HL-60/S4 treated with retinoic acid at 250 ng/mL for 4 days and 3 days (cell line): Measurements from ENCODE around the gene TSPAN9.

Experiments used
- in situ Hi-C: fragments of 300-500 bp; cut with MboI; formaldehyde crosslinking; loops from 2 replicates; pipeline ENCODE4 v1.7.0; 2022; ENCODE audit warnings: low sequenced_read_pairs

The TSPAN9 gene

GRCh38 chr12:3178671-3179313 lies 101.6 kb downstream of the TSPAN9 start:
- in situ Hi-C loops: loop anchor here (10.0 kb wide), 1 partner anchor 1966 kb away; no protein-coding TSS in a partner anchor

- in situ Hi-C loops: loop anchor here (10.0 kb wide), 1 partner anchor 1965 kb away; no protein-coding TSS in a partner anchor
Measured at GRCh38 chr12:3179731-3180130, 102.6 kb downstream of the TSPAN9 start.

- in situ Hi-C loops: no loop called here
Measured at GRCh38 chr12:3182426-3182825, 105.2 kb downstream of the TSPAN9 start.

DNA sequence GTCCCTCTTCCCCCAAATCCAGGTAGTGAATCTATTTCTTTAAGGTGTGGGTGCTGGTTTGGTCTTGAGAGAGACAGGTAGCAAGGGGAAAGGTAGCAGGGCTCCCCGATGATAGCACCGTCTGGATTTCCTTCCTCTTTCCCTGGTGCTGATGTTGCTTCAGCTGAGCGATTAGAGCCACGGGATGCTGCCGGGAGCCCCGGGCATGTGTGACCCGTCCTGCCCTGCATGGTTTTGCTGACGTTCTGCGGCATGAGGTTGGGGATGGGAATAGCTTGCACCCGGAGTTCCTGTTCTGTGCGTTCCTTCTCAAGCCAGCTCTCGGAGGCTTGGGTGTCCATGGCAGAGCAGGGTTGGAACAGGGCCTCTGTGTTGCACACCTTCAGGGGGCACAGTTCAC lies 107.3 kb downstream of the TSPAN9 start:
- in situ Hi-C loops: no loop called here

DNA sequence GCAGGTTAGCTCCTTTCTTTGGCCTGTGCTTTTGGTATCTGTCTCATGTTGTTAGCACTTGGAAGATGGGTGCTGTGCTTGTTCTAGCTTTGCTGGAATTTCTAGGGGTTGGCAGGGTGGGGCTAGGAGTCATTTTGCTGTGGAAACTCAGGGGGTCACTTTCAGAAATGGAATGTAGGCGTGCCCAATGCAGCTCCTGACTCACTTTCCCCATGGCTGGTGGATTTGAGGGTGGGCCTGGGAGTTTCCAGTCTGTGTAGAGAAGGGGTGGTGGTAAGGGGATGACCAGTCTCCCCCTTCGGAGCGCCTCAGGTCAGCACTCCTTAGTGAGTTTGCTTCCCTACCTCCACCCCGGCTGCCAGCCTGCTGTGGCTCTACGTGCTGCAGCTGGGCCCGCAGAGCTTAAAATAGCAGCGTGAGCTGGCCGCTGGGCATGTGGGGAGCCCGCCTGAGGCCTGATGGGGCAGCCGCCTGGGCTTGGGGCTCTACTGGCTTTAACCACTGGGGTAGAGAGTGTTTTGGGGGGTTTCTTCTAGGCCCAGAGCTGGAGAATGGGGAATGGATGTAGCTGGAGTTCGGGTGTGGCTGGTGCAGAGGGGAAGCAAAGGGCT lies 108.2 kb downstream of the TSPAN9 start:
- in situ Hi-C loops: no loop called here

GRCh38 chr12:3186546-3187215 lies 109.5 kb downstream of the TSPAN9 start:
- in situ Hi-C loops: no loop called here

GRCh38 chr12:3187846-3188770 lies 110.9 kb downstream of the TSPAN9 start:
- in situ Hi-C loops: no loop called here

- in situ Hi-C loops: no loop called here
Measured at GRCh38 chr12:3189282-3189681, 112.1 kb downstream of the TSPAN9 start.

GRCh38 chr12:3190101-3190500 lies 112.9 kb downstream of the TSPAN9 start:
- in situ Hi-C loops: no loop called here

DNA sequence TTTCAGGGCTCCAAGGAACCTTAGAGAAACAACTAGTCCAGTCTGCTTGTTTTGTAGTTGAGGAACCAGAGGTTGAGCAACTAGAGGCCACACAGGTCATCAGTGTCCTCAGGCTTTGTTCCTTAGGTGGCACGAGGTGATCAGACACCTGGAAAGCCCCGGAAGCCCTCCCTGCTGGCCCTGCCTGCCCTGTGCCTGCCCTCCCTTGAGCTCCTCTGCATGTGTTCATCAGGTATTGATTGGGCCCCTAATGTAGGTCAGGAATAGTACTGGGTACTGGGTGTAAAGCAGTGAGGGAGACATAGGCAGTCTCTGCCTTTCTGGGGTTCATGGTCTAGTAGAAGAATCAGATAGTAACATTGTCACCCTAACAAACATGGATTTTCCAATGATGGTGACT lies 114.3 kb downstream of the TSPAN9 start:
- in situ Hi-C loops: no loop called here

DNA sequence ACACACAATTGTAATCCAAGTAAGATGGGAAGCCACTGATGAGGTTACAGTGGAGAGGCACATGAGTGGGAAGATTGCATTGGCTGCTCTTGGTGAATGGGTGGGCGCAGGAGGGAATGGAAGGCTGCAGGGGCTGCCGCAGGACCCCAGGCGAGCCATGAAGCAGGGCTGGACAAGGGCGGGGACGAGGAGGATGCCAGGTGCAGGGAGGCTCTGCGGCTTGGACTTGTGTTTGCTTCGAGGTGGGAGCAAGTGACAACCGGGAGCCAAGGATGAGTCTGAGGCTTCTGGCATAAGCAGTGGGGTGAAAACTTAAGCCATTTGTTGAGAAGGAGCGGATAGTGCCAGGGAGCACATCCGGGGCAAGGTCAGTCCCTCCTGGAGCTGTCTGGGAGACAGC lies 115.0 kb downstream of the TSPAN9 start:
- in situ Hi-C loops: no loop called here

DNA sequence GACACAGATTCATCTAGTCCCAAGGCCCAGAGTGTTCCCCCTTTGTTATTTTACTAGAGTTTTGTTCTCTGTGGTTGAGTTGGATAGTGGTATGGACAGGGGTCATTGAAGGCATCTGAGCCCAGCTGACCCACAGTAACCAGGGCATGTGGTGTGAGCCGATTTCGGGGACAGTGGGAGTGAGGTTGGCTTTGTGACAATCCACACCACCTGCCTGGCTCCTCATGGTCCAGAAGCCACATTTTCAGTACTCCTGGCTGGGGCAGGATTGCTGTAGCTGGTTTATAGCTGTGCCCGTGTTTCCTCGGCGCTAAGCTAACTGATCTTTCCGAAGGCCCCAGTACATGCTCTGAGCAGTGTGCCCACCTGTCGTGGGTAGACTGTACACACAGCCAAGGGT lies 116.0 kb downstream of the TSPAN9 start:
- in situ Hi-C loops: no loop called here

DNA sequence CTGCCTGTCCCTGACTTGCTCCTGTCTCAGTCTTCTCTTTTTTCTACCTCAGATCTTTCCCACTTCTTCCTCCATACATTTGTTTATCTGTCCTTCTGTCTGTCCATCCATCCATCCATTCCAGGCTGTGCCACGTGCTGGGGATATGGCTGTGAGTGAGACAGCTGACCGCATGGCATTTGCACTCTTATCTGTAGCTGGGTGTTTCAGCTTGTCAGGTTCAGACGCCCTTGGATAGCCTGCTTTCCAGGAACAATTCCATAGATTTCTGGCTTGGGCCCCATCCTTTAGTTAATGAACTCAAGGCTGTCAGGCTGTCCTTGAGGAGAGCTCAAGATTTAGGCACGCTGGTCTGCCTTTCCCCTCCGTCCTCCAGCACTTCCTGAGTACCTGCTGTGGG lies 116.6 kb downstream of the TSPAN9 start:
- in situ Hi-C loops: no loop called here

GRCh38 chr12:3195337-3195736 lies 118.2 kb downstream of the TSPAN9 start:
- in situ Hi-C loops: no loop called here

- in situ Hi-C loops: no loop called here
Measured at GRCh38 chr12:3195859-3196483, 118.8 kb downstream of the TSPAN9 start.

GRCh38 chr12:3196488-3196887 lies 119.3 kb downstream of the TSPAN9 start:
- in situ Hi-C loops: no loop called here

DNA sequence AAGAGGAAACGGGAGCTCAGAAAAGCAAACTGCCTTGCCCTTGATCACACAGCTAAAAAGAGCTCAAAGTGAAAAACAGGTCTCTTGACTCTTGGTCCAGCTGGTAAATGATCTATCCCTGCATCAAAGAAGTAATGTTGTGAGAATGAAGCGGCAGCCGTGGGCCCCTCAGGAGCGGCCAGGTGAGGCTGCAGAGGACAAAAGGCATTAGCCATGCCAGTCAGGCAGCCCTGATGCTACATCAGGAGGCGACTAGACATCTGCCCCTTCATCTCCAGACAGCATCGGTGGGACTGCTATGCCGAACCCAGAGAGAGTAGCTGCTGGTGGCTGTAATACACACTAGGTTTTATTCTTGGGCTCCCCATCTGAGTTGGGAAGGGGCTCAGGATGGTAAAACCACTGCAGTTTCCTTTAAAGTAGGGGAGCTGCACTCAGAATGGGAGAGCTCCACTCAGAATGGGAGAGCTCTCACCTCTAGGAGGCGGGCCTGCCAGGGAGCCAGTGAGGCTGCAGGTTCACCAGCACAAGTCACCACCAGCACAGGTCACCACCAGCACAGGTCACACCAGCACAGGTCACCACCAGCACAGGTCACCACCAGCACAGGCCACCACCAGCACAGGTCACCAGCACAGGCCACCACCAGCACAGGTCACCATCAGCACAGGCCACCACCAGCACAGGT lies 120.1 kb downstream of the TSPAN9 start:
- in situ Hi-C loops: no loop called here

- in situ Hi-C loops: no loop called here
Measured at GRCh38 chr12:3199551-3200031, 122.4 kb downstream of the TSPAN9 start.

DNA sequence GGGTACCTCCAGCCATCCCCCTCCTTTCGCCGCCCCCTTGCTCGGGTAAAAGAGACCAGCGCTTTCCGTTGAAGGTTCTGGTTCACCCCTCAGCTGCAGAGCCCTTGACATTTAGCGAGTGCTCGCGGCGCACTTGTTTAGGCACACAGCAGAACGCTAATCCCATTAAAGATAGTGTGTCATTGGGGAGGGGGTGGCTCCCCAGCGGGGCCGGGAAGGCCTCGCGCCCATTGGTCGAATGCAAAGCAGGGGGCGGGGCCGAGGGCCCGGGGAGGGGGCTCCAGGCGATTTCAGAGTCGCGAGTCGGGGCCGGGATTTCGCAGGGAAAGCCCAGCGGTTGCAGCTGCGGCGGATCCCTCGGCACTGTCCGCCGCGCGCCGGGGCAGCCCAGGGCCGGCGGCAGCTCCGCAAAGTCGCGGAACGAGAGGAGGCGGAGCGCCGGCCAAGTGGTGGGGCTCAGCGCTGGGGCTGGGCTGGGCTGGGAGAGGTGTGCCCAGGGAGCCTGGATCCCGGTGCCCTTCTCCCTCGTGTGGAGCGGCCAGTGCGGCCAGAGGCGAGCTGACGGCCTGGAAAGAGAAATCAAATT lies 122.9 kb downstream of the TSPAN9 start:
- in situ Hi-C loops: no loop called here

DNA sequence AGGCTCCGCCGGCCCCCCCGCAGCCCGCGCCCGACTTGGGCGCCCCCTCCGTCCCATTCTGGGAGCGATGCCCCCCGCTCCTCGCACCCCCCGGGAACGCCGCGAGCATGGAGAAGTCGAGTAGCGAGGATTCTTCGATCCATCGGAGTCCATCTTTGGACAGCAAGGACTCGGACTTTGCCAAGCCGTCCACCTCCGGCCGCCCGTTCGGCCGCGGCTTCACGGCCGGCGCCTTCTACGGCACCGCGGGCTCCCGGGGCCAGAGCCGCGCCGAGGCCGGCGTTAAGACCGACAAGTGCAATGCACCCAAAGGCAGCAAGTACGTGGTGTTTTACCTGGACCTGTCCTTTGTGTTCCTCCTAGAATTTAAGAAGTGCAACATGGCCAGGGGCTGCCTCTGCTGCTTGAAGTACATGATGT lies 123.6 kb downstream of the TSPAN9 start:
- in situ Hi-C loops: no loop called here
